ENCODE data around the gene UTS2R.

DNA sequence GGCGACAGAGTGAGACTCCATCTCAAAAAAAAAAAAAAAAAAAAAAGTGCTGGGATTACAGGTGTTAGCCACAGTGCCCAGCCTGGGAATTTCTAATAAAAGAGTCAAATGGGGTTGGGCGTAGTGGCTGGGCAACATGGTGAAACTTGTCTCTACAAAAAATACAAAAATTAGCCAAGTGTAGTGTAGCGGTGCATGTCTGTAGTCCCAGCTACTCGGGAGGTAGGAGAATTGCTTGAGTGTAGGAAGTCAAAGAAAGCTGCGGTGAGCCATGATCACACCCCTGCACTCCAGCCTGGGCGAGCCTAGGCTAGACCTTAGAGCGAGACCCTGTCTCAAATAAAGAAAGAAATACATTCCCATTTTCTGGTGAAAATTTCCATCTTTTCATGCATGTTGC is 2.4 kb upstream of the UTS2R start:
- TF ChIP-seq, protein P1, sequence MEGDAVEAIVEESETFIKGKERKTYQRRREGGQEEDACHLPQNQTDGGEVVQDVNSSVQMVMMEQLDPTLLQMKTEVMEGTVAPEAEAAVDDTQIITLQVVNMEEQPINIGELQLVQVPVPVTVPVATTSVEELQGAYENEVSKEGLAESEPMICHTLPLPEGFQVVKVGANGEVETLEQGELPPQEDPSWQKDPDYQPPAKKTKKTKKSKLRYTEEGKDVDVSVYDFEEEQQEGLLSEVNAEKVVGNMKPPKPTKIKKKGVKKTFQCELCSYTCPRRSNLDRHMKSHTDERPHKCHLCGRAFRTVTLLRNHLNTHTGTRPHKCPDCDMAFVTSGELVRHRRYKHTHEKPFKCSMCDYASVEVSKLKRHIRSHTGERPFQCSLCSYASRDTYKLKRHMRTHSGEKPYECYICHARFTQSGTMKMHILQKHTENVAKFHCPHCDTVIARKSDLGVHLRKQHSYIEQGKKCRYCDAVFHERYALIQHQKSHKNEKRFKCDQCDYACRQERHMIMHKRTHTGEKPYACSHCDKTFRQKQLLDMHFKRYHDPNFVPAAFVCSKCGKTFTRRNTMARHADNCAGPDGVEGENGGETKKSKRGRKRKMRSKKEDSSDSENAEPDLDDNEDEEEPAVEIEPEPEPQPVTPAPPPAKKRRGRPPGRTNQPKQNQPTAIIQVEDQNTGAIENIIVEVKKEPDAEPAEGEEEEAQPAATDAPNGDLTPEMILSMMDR (IDR thresholded peaks at IDR 0.05) = no peak
- no peak for TF ChIP-seq EP300 (IDR thresholded peaks at IDR 0.05)

All from upper lobe of left lung (tissue), 4 donors.